ENCODE data around the gene TRIM63. TPM values are rescaled to one million over a fixed set of nuclear protein-coding genes. Genes with fewer than 3 reads are reported as not detected.

Gene TRIM63
- total and polyA plus RNA-seq, 9 of the 15 experiments (the other 6 are each of a cell fraction or from before 2014, with no cell fraction given): 0.08 to 0.57 (median 0.36) TPM

DNA sequence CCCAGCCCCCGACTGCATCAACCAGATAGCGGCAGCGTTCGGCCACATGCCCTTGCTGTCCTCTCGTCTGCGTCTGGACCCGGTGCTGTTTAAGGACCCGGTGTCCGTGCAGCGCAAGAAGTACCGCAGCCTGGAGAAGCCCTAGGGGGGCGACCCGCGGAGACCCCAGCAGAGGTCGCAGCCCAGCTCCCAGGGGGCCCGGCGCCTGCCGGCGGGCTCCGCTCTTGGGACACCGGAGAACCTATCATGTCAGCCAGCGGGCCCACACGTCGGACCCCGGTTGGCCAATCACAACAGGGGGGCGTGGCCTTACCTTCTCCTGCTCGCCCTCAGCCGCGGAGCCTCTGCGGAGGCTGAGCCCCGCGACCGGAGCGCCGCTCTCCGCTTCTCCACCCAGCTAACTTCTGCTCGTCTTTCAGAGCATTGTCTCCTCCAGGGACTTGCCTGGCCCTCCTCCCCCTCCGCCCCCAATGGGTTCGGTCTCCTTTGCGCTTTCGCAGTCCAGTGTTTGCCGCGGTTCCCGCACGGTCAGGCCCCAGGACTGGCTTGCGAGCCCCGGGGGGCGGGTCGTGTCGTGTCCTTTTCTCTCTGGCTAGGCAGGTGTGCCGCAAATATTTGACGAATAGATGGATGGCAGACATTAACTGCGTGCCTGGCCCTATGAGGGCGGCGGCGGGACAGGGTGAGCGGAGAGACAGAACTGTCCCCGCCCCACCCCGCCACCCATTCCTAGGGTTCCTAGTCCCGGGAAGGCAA, 32.0 kb downstream of the TRIM63 start (continued):
- TF ChIP-seq, protein P1, sequence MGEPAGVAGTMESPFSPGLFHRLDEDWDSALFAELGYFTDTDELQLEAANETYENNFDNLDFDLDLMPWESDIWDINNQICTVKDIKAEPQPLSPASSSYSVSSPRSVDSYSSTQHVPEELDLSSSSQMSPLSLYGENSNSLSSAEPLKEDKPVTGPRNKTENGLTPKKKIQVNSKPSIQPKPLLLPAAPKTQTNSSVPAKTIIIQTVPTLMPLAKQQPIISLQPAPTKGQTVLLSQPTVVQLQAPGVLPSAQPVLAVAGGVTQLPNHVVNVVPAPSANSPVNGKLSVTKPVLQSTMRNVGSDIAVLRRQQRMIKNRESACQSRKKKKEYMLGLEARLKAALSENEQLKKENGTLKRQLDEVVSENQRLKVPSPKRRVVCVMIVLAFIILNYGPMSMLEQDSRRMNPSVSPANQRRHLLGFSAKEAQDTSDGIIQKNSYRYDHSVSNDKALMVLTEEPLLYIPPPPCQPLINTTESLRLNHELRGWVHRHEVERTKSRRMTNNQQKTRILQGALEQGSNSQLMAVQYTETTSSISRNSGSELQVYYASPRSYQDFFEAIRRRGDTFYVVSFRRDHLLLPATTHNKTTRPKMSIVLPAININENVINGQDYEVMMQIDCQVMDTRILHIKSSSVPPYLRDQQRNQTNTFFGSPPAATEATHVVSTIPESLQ (CRISPR knock-in tag; IDR thresholded peaks at IDR 0.05): peak; percentile 77; the same call in 1 of the 2 replicates
- TF ChIP-seq ZNF175 (CRISPR knock-in tag; IDR thresholded peaks at IDR 0.05; ENCODE audit: low read depth) (no peak), ZFX (CRISPR knock-in tag; IDR thresholded peaks at IDR 0.05) (peak; percentile 91), ZBTB1 (CRISPR knock-in tag; IDR thresholded peaks at IDR 0.05; ENCODE audit: borderline replicate concordance, low read depth) (peak; percentile 13; the same call in 1 of the 2 replicates), SIN3B (IDR thresholded peaks at IDR 0.05; ENCODE audit: low read depth) (peak; percentile 51; the same call in 1 of the 2 replicates), HNRNPH1 (optimal IDR thresholded peaks at IDR 0.05; ENCODE audit: low read depth, low read length) (no peak), TBL1XR1 (IDR thresholded peaks at IDR 0.05; ENCODE audit: low read length in 2 of 2) (peak in 1 of 2 experiments; percentile 37; a peak in 1 of 4 replicates), ATF1 (CRISPR knock-in tag; IDR thresholded peaks at IDR 0.05) (no peak), ATF1 (tag; IDR thresholded peaks at IDR 0.05) (peak; percentile 91), KLF13 (tag; IDR thresholded peaks at IDR 0.05; ENCODE audit: borderline replicate concordance, low read depth) (peak; percentile 75; the same call in 1 of the 2 replicates), LCOR (CRISPR knock-in tag; IDR thresholded peaks at IDR 0.05) (peak; percentile 57; the same call in 1 of the 2 replicates)
- TF ChIP-seq, protein P2, sequence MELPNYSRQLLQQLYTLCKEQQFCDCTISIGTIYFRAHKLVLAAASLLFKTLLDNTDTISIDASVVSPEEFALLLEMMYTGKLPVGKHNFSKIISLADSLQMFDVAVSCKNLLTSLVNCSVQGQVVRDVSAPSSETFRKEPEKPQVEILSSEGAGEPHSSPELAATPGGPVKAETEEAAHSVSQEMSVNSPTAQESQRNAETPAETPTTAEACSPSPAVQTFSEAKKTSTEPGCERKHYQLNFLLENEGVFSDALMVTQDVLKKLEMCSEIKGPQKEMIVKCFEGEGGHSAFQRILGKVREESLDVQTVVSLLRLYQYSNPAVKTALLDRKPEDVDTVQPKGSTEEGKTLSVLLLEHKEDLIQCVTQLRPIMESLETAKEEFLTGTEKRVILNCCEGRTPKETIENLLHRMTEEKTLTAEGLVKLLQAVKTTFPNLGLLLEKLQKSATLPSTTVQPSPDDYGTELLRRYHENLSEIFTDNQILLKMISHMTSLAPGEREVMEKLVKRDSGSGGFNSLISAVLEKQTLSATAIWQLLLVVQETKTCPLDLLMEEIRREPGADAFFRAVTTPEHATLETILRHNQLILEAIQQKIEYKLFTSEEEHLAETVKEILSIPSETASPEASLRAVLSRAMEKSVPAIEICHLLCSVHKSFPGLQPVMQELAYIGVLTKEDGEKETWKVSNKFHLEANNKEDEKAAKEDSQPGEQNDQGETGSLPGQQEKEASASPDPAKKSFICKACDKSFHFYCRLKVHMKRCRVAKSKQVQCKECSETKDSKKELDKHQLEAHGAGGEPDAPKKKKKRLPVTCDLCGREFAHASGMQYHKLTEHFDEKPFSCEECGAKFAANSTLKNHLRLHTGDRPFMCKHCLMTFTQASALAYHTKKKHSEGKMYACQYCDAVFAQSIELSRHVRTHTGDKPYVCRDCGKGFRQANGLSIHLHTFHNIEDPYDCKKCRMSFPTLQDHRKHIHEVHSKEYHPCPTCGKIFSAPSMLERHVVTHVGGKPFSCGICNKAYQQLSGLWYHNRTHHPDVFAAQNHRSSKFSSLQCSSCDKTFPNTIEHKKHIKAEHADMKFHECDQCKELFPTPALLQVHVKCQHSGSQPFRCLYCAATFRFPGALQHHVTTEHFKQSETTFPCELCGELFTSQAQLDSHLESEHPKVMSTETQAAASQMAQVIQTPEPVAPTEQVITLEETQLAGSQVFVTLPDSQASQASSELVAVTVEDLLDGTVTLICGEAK (IDR thresholded peaks at IDR 0.05): peak; percentile 37; the same call in 1 of the 2 replicates
- TF ChIP-seq, protein P2 (CRISPR knock-in tag; IDR thresholded peaks at IDR 0.05): no peak
- TF ChIP-seq, protein P3, sequence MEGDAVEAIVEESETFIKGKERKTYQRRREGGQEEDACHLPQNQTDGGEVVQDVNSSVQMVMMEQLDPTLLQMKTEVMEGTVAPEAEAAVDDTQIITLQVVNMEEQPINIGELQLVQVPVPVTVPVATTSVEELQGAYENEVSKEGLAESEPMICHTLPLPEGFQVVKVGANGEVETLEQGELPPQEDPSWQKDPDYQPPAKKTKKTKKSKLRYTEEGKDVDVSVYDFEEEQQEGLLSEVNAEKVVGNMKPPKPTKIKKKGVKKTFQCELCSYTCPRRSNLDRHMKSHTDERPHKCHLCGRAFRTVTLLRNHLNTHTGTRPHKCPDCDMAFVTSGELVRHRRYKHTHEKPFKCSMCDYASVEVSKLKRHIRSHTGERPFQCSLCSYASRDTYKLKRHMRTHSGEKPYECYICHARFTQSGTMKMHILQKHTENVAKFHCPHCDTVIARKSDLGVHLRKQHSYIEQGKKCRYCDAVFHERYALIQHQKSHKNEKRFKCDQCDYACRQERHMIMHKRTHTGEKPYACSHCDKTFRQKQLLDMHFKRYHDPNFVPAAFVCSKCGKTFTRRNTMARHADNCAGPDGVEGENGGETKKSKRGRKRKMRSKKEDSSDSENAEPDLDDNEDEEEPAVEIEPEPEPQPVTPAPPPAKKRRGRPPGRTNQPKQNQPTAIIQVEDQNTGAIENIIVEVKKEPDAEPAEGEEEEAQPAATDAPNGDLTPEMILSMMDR (IDR thresholded peaks at IDR 0.05 in 2 of 3, conservative IDR thresholded peaks at IDR 0.05 in 1 of 3; ENCODE audit: insufficient read depth in 2 of 3, low read depth in 1 of 3, low read length in 3 of 3): peak; percentile 23 to 40 (median 26); a peak in 3 of 6 replicates
